ENCODE results near the gene RBMS1.
A peak's percentile ranks its signal among the peaks of the same experiment; 100 is the strongest.

The RBMS1 gene

DNA sequence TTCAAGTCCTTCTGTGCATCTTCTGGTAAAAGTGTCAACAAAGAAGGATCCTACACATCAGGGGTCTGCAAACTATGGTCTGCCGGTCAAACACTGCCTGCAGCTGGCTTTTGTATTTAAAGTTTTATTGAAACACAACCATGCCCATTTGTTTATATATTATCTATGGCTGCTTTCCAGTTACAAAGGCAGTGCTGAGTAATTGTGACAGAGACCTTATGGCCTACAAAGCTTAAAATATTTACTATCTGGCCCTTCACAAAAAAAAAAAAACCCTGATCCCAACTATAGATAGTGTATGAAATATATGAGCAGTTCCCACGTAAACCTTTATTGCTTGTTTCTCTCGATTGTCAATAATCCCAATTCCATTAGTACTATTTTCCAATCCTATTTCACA is 101.4 kb downstream of the RBMS1 start:
- Mint-ChIP-seq H3K4me3 (no peak overlapping the region), H3K36me3 (peaks cover 4% of the 10 kb centered on the region), H3K4me1 (peaks cover 40% of the 10 kb centered on the region), H3K9me3 (no peaks in the 10 kb centered on the region), H3K27ac (no peak overlapping the region), H3K27me3 (no peaks in the 10 kb centered on the region)
- ATAC-seq (ENCODE audit: low read depth) (no peak), DNase-seq (ENCODE audit: low spot score in 2 of 2) (no peak)

GRCh38 chr2:160390544-160391455 is 102.8 kb downstream of the RBMS1 start:
- Mint-ChIP-seq H3K27me3 (no peaks in the 10 kb centered on the region), H3K27ac (no peak overlapping the region), H3K36me3 (peaks cover 4% of the 10 kb centered on the region), H3K4me1 (peaks cover 39% of the 10 kb centered on the region), H3K4me3 (no peak overlapping the region), H3K9me3 (no peaks in the 10 kb centered on the region)
- DNase-seq (ENCODE audit: low spot score in 2 of 2): no peak
- no peak for ATAC-seq (ENCODE audit: low read depth)

DNA sequence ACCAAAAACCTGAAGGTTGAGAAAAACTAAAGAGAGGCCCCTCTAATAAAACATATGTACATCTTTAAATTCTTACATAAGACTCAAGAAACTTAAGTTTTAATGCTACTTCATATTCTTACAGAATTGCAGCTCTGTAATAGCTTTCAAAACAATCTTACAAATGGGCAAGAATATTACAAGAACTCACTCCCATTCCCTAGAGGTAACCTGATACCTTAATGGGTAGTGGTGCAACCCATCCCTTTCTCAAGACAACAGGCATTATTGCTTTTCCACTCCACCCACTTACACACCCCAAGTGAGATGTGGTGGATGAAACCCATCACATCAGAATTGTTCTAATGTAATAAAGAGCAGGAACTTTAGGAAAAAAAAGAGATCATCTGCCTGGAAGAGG is 103.7 kb downstream of the RBMS1 start:
- Mint-ChIP-seq H3K36me3 (peaks cover 4% of the 10 kb centered on the region), H3K4me1 (peaks cover 38% of the 10 kb centered on the region), H3K27me3 (no peaks in the 10 kb centered on the region), H3K9me3 (no peaks in the 10 kb centered on the region), H3K4me3 (no peak overlapping the region), H3K27ac (no peak overlapping the region)
- no peak for ATAC-seq (ENCODE audit: low read depth)
- no peak for DNase-seq (ENCODE audit: low spot score in 2 of 2)

GRCh38 chr2:160388464-160389263 is 104.9 kb downstream of the RBMS1 start:
- DNase-seq (ENCODE audit: low spot score in 2 of 2) (no peak), ATAC-seq (ENCODE audit: low read depth) (peak; percentile 89)
- Mint-ChIP-seq H3K4me3 (peak overlapping the region; percentile 31), H3K4me1 (peaks cover 33% of the 10 kb centered on the region), H3K9me3 (no peaks in the 10 kb centered on the region), H3K27ac (peak overlapping the region; percentile 0), H3K36me3 (peaks cover 4% of the 10 kb centered on the region), H3K27me3 (no peaks in the 10 kb centered on the region)

- peaks cover 4% of the 10 kb centered on the region for H3K36me3 Mint-ChIP-seq
- no peak overlapping the region for H3K4me3 Mint-ChIP-seq
- ATAC-seq (ENCODE audit: low read depth): no peak
- no peaks in the 10 kb centered on the region for H3K9me3 Mint-ChIP-seq
- DNase-seq (ENCODE audit: low spot score in 2 of 2): no peak
- H3K27ac Mint-ChIP-seq: no peak overlapping the region
- H3K27me3 Mint-ChIP-seq: no peaks in the 10 kb centered on the region
- H3K4me1 Mint-ChIP-seq: peaks cover 28% of the 10 kb centered on the region
Observed at GRCh38 chr2:160387558-160388262, 105.9 kb downstream of the RBMS1 start.

DNA sequence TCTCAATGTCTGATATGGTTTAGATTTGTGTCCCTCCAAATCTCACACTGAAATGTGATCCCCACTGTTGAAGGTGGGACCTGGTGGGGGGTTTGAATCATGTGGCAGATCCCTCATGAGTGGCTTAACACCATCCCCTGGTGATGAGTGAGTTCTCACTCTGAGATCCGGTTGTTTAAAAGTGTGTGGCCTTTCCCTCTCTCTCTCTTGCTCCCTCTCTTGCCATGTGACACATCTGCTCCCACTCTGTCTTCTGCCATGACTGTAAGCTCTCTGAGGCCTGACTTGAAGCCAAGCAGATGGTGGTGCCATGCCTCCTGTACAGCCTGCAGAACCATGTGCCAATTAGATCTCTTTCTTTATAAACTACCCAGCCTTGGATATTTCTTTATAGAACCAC is 108.8 kb downstream of the RBMS1 start:
- no peaks in the 10 kb centered on the region for H3K9me3 Mint-ChIP-seq
- ATAC-seq (ENCODE audit: low read depth) (no peak), DNase-seq (ENCODE audit: low spot score in 2 of 2) (no peak)
- H3K27me3 Mint-ChIP-seq: no peaks in the 10 kb centered on the region
- H3K36me3 Mint-ChIP-seq: no peaks in the 10 kb centered on the region
- peaks cover 29% of the 10 kb centered on the region for H3K4me1 Mint-ChIP-seq
- H3K27ac Mint-ChIP-seq: no peak overlapping the region
- no peak overlapping the region for H3K4me3 Mint-ChIP-seq

DNA sequence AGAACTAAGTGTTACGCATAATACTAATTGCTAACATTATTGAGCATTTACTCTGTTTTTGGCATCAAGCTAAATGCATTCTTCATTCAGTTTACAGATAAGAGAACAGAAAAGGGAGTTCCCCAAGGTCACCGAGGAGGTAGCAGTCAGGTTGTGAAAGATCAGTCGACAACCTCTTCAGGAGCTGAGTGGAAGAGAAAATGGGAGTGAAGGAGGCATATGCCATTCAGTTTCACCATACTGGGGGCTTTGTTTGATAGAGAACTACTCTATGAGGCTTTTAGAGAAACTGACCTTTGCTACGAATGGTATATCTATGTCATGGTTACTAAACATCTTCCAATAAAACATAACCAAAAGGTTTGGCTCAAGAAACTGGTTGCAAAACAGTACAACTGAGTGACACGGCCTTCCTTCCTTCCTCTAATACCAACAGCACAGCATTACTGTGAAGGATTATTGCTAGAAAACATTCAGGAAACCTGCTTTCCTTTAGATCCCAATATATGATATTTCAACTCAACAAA is 112.1 kb downstream of the RBMS1 start:
- no peaks in the 10 kb centered on the region for H3K27me3 Mint-ChIP-seq
- no peak for ATAC-seq (ENCODE audit: low read depth)
- no peak overlapping the region for H3K27ac Mint-ChIP-seq
- no peaks in the 10 kb centered on the region for H3K9me3 Mint-ChIP-seq
- no peak for DNase-seq (ENCODE audit: low spot score in 2 of 2)
- no peaks in the 10 kb centered on the region for H3K36me3 Mint-ChIP-seq
- H3K4me3 Mint-ChIP-seq: no peak overlapping the region
- H3K4me1 Mint-ChIP-seq: peaks cover 29% of the 10 kb centered on the region

DNA sequence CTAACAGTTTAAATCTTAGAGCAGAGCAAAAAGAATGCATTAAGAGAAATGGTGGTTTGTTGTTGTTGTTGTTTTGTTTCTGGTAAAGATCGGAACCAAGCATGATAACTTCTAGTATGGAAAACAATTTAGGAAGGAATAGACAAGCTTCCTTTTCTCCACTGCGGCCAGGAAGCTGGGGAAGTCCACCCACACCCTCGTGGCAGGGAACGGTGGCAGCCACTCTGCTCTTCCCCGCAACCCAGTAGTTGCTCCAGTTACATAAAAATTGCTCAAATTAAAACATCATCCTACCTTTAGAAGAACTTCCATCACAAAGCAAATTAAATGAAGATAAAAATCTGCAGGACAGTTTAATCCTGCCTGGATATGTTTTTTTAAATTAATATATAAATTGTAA is 113.0 kb downstream of the RBMS1 start:
- DNase-seq (ENCODE audit: low spot score in 2 of 2) (no peak), ATAC-seq (ENCODE audit: low read depth) (no peak)
- no peaks in the 10 kb centered on the region for H3K9me3 Mint-ChIP-seq
- peaks cover 31% of the 10 kb centered on the region for H3K4me1 Mint-ChIP-seq
- no peaks in the 10 kb centered on the region for H3K36me3 Mint-ChIP-seq
- no peaks in the 10 kb centered on the region for H3K27me3 Mint-ChIP-seq
- no peak overlapping the region for H3K4me3 Mint-ChIP-seq
- no peak overlapping the region for H3K27ac Mint-ChIP-seq

GRCh38 chr2:160380000-160380570 is 113.5 kb downstream of the RBMS1 start:
- Mint-ChIP-seq H3K4me3 (no peak overlapping the region), H3K36me3 (no peaks in the 10 kb centered on the region), H3K9me3 (no peaks in the 10 kb centered on the region), H3K27me3 (no peaks in the 10 kb centered on the region), H3K27ac (no peak overlapping the region), H3K4me1 (peaks cover 31% of the 10 kb centered on the region)
- ATAC-seq (ENCODE audit: low read depth): no peak
- no peak for DNase-seq (ENCODE audit: low spot score in 2 of 2)

- Mint-ChIP-seq H3K27me3 (no peaks in the 10 kb centered on the region), H3K36me3 (no peaks in the 10 kb centered on the region), H3K4me3 (no peak overlapping the region), H3K27ac (no peak overlapping the region), H3K9me3 (no peaks in the 10 kb centered on the region), H3K4me1 (peaks cover 29% of the 10 kb centered on the region)
- ATAC-seq (ENCODE audit: low read depth) (no peak), DNase-seq (ENCODE audit: low spot score in 2 of 2) (no peak)
Observed at GRCh38 chr2:160379399-160379798, 114.2 kb downstream of the RBMS1 start.

GRCh38 chr2:160377204-160377995 is 116.2 kb downstream of the RBMS1 start:
- no peak for DNase-seq (ENCODE audit: low spot score in 2 of 2)
- Mint-ChIP-seq H3K36me3 (peaks cover 2% of the 10 kb centered on the region), H3K4me1 (peaks cover 42% of the 10 kb centered on the region), H3K9me3 (no peaks in the 10 kb centered on the region), H3K27ac (no peak overlapping the region), H3K27me3 (no peaks in the 10 kb centered on the region), H3K4me3 (no peak overlapping the region)
- no peak for ATAC-seq (ENCODE audit: low read depth)

GRCh38 chr2:160376576-160376975 is 117.0 kb downstream of the RBMS1 start:
- H3K9me3 Mint-ChIP-seq: no peaks in the 10 kb centered on the region
- no peak overlapping the region for H3K4me3 Mint-ChIP-seq
- H3K4me1 Mint-ChIP-seq: peaks cover 45% of the 10 kb centered on the region
- no peaks in the 10 kb centered on the region for H3K27me3 Mint-ChIP-seq
- no peak for ATAC-seq (ENCODE audit: low read depth)
- H3K27ac Mint-ChIP-seq: no peak overlapping the region
- no peak for DNase-seq (ENCODE audit: low spot score in 2 of 2)
- H3K36me3 Mint-ChIP-seq: peaks cover 2% of the 10 kb centered on the region

All from memory B cell (primary cell).